HL-60/S4 treated with retinoic acid at 250 ng/mL for 4 days and 3 days (cell line): ENCODE measurements around the gene MPPED1.

Experiments
- in situ Hi-C: fragments of 300-500 bp; cut with MboI; formaldehyde crosslinking; loops from 2 replicates; pipeline ENCODE4 v1.7.0; 2022; ENCODE audit warnings: low sequenced_read_pairs

The MPPED1 gene

GRCh38 chr22:43473441-43473840 is 61.6 kb downstream of the MPPED1 start:
- in situ Hi-C loops: no loop called here

GRCh38 chr22:43474161-43475101 is 62.6 kb downstream of the MPPED1 start:
- in situ Hi-C loops: no loop called here

- in situ Hi-C loops: no loop called here
These were observed 63.8 kb downstream of the MPPED1 start for GRCh38 chr22:43475549-43476076.

GRCh38 chr22:43476341-43476740 is 64.5 kb downstream of the MPPED1 start:
- in situ Hi-C loops: no loop called here

- in situ Hi-C loops: no loop called here
These were observed 65.2 kb downstream of the MPPED1 start for GRCh38 chr22:43476751-43477725.

GRCh38 chr22:43477966-43478365 is 66.2 kb downstream of the MPPED1 start:
- in situ Hi-C loops: no loop called here

- in situ Hi-C loops: no loop called here
These were observed 66.9 kb downstream of the MPPED1 start for GRCh38 chr22:43478621-43479300.

- in situ Hi-C loops: no loop called here
These were observed 67.6 kb downstream of the MPPED1 start for GRCh38 chr22:43479301-43479950.

GRCh38 chr22:43479962-43480361 is 68.1 kb downstream of the MPPED1 start:
- in situ Hi-C loops: no loop called here

GRCh38 chr22:43481568-43482317 is 69.9 kb downstream of the MPPED1 start:
- in situ Hi-C loops: no loop called here

GRCh38 chr22:43482318-43482625 is 70.5 kb downstream of the MPPED1 start:
- in situ Hi-C loops: no loop called here

GRCh38 chr22:43483266-43483665 is 71.5 kb downstream of the MPPED1 start:
- in situ Hi-C loops: no loop called here

GRCh38 chr22:43483669-43484068 is 71.9 kb downstream of the MPPED1 start:
- in situ Hi-C loops: no loop called here

- in situ Hi-C loops: no loop called here
These were observed 72.4 kb downstream of the MPPED1 start for GRCh38 chr22:43484227-43484626.

- in situ Hi-C loops: no loop called here
These were observed 73.8 kb downstream of the MPPED1 start for GRCh38 chr22:43485502-43486089.

GRCh38 chr22:43487311-43488030 is 75.7 kb downstream of the MPPED1 start:
- in situ Hi-C loops: no loop called here

- in situ Hi-C loops: no loop called here
These were observed 76.4 kb downstream of the MPPED1 start for GRCh38 chr22:43488031-43488866.

GRCh38 chr22:43488937-43489336 is 77.1 kb downstream of the MPPED1 start:
- in situ Hi-C loops: no loop called here
